Gastroesophageal sphincter (tissue), 4 donors: Measurements from ENCODE around the gene EMILIN1. TPM values are rescaled to one million over a fixed set of nuclear protein-coding genes. Genes with fewer than 3 reads are reported as not detected.

Source experiments
- ATAC-seq: fragments of 150-250 bp; one replicate; pipeline ENCODE4 v1.9.1; 2016; ENCODE audit warnings: mild to moderate bottlenecking, moderate library complexity
- H3K27ac ChIP-seq, 4 donors: fragments of 200-600 bp; sonication (generic) in 3 of 4; 1 replicate in 3 of 4; 2 replicates in 1 of 4; pipeline ENCODE4 v1.5.1; 2016 to 2019
- H3K27me3 ChIP-seq: fragments of 200-600 bp; sonication (generic); one replicate; pipeline ENCODE4 v1.5.1; 2019
- H3K36me3 ChIP-seq, 2 donors: fragments of 200-600 bp; sonication (generic); one replicate each; pipeline ENCODE4 v1.5.1; 2019; ENCODE audit warnings: control low read depth in 1 of 2
- H3K4me1 ChIP-seq, 3 donors: fragments of 200-600 bp; sonication (generic); 1 replicate in 2 of 3; 2 replicates in 1 of 3; pipeline ENCODE4 v1.5.1; 2016 to 2019; ENCODE audit warnings: control low read depth in 2 of 3
- H3K4me3 ChIP-seq, 2 donors: fragments of 200-600 bp; sonication (generic); one replicate each; pipeline ENCODE4 v1.5.1; 2019; ENCODE audit warnings: mild to moderate bottlenecking in 1 of 2, moderate library complexity in 1 of 2
- H3K9me3 ChIP-seq, 3 donors: fragments of 200-600 bp; sonication (generic); one replicate each; pipeline ENCODE4 v1.5.1; 2017 to 2019; ENCODE audit warnings: control low read depth in 2 of 3
- CTCF ChIP-seq, 4 experiments: fragments of 200-600 bp in 2 of 4; fragments of 450-650 bp in 2 of 4; sonication (generic) in 1 of 4; IDR thresholded peaks; one replicate each; pipeline ENCODE4 v1.5.1; 2017 to 2019; ENCODE audit warnings: antibody characterized with exemption in 4 of 4, mild to moderate bottlenecking in 2 of 4, moderate library complexity in 2 of 4
- EP300 ChIP-seq: sonication (generic); formaldehyde crosslinking; IDR thresholded peaks from one replicate; pipeline ENCODE4 v1.6.1; 2017; ENCODE audit warnings: antibody characterized with exemption, mild to moderate bottlenecking
- POLR2A ChIP-seq, 2 donors: fragments of 450-650 bp; IDR thresholded peaks; one replicate each; pipeline ENCODE4 v1.6.1; 2017; ENCODE audit warnings: antibody characterized with exemption in 2 of 2, mild to moderate bottlenecking in 2 of 2, moderate library complexity in 1 of 2
- POLR2AphosphoS5 ChIP-seq: sonication (generic); formaldehyde crosslinking; IDR thresholded peaks from one replicate; pipeline ENCODE4 v1.6.1; 2017; ENCODE audit warnings: antibody characterized with exemption
- WGBS, 2 donors: methylation state at CpG; one replicate each; pipeline ENCODE4 v1.1.5; 2018; ENCODE audit warnings: low coverage in 1 of 2; 5-methylcytosine and 5-hydroxymethylcytosine counted together
- total RNA-seq, 4 donors: library from RNA; depleted of rRNA; stranded (reverse); fragments of >200 nt; gene quantifications; one replicate each; pipeline ENCODE4 v1.1.0, GENCODE V29; 2016

The EMILIN1 gene
- total RNA-seq, 4 donors from 2014 or later: 94.1 to 257 (median 174) TPM

GRCh38 chr2:27038012-27038411, 40.4 kb upstream of the EMILIN1 start:
- Histone ChIP-seq H3K4me1 (peaks cover 0 to 36% (median 9%) of the 10 kb centered on the region in 3 donors), H3K4me3 (no peak overlapping the region), H3K36me3 (peaks cover 0 to 71% of the 10 kb centered on the region in 2 donors), H3K27ac (no peak overlapping the region), H3K9me3 (no peaks in the 10 kb centered on the region), H3K27me3 (no peaks in the 10 kb centered on the region)
- TF ChIP-seq POLR2A (IDR thresholded peaks at IDR 0.05) (no peak), EP300 (no peak), POLR2AphosphoS5 (no peak), CTCF (IDR thresholded peaks at IDR 0.05) (no peak)
- no peak for ATAC-seq
- no CpG with 5 or more reads among the region's 6 CpGs for WGBS, 2 donors

- H3K27ac ChIP-seq: no peak overlapping the region
- no peaks in the 10 kb centered on the region for H3K27me3 ChIP-seq
- peaks cover 0 to 71% of the 10 kb centered on the region in 2 donors for H3K36me3 ChIP-seq
- peaks cover 0 to 29% (median 5%) of the 10 kb centered on the region in 3 donors for H3K4me1 ChIP-seq
- TF ChIP-seq CTCF (IDR thresholded peaks at IDR 0.05) (no peak), POLR2AphosphoS5 (no peak), EP300 (no peak), POLR2A (IDR thresholded peaks at IDR 0.05) (no peak)
- no peak overlapping the region for H3K4me3 ChIP-seq
- H3K9me3 ChIP-seq: no peaks in the 10 kb centered on the region
- WGBS, 2 donors: 75 to 85% methylated on average over 8 to 13 of the region's 17 CpGs
- no peak for ATAC-seq
Observed at GRCh38 chr2:27038631-27039339, 39.6 kb upstream of the EMILIN1 start.

- Histone ChIP-seq H3K4me1 (peaks cover 0 to 22% (median 0%) of the 10 kb centered on the region in 3 donors), H3K27ac (no peak overlapping the region), H3K27me3 (no peaks in the 10 kb centered on the region), H3K9me3 (no peaks in the 10 kb centered on the region), H3K36me3 (peaks cover 0 to 71% of the 10 kb centered on the region in 2 donors), H3K4me3 (no peak overlapping the region)
- WGBS, 2 donors: 80% methylated on average over 1 of the region's 6 CpGs; no CpG with 5 or more reads in 1 of the 2 donors
- ATAC-seq: no peak
- TF ChIP-seq POLR2A (IDR thresholded peaks at IDR 0.05): no peak
- TF ChIP-seq EP300: no peak
- no peak for TF ChIP-seq POLR2AphosphoS5
- TF ChIP-seq CTCF (IDR thresholded peaks at IDR 0.05): no peak
Observed at GRCh38 chr2:27039426-27039825, 39.0 kb upstream of the EMILIN1 start.

- 100% methylated on average over 1 of the region's 7 CpGs; no CpG with 5 or more reads in 1 of the 2 donors for WGBS, 2 donors
Observed at GRCh38 chr2:27039871-27040270, 38.5 kb upstream of the EMILIN1 start.

More at GRCh38 chr2:27039871-27040270, 38.5 kb upstream of the EMILIN1 start:
- Histone ChIP-seq H3K4me3 (no peak overlapping the region), H3K27me3 (no peaks in the 10 kb centered on the region), H3K9me3 (no peaks in the 10 kb centered on the region), H3K4me1 (peaks cover 0 to 18% (median 0%) of the 10 kb centered on the region in 3 donors), H3K27ac (no peak overlapping the region), H3K36me3 (peaks cover 0 to 70% of the 10 kb centered on the region in 2 donors)
- TF ChIP-seq POLR2A (IDR thresholded peaks at IDR 0.05) (no peak), CTCF (IDR thresholded peaks at IDR 0.05) (no peak), EP300 (no peak), POLR2AphosphoS5 (no peak)
- no peak for ATAC-seq
